Measurements from ENCODE around the gene TOP3B.

TOP3B gene

GRCh38 chr22:22019659-22020424 lies 37.3 kb upstream of the TOP3B start:
- Histone ChIP-seq H3K27ac (ENCODE audit: low read length) (no peak overlapping the region), H3K9me3 (replicated peaks; ENCODE audit: insufficient read depth, low read length) (no peaks in the 10 kb centered on the region), H3K36me3 (replicated peaks; ENCODE audit: insufficient read depth, low read length) (no peaks in the 10 kb centered on the region), H3F3A (ENCODE audit: insufficient read depth, low read length) (no peaks in the 10 kb centered on the region), H3K4me3 (ENCODE audit: low read length) (no peak overlapping the region), H3K27me3 (replicated peaks; ENCODE audit: insufficient read depth, low read length) (no peaks in the 10 kb centered on the region), H3K9ac (ENCODE audit: low read length) (no peak overlapping the region), H3K4me2 (ENCODE audit: low read depth, low read length) (no peak overlapping the region), H3K79me2 (ENCODE audit: low read length) (no peaks in the 10 kb centered on the region), H2AFZ (ENCODE audit: low read length) (no peak overlapping the region), H4K20me1 (ENCODE audit: insufficient read depth, low read length) (no peaks in the 10 kb centered on the region), H3K4me1 (ENCODE audit: low read length) (0 out of 2 replicates have a peak, but pooled peaks cover 3% of the 10 kb centered on the region), H3K9me2 (replicated peaks; ENCODE audit: insufficient read depth, low read length) (no peaks in the 10 kb centered on the region)
- no peak for DNase-seq
- TF ChIP-seq EZH2phosphoT487 (IDR thresholded peaks at IDR 0.05; ENCODE audit: low read length) (no peak), EZH2 (optimal IDR thresholded peaks at IDR 0.05; ENCODE audit: low read depth, low read length) (no peak)
- TF ChIP-seq, protein P1, sequence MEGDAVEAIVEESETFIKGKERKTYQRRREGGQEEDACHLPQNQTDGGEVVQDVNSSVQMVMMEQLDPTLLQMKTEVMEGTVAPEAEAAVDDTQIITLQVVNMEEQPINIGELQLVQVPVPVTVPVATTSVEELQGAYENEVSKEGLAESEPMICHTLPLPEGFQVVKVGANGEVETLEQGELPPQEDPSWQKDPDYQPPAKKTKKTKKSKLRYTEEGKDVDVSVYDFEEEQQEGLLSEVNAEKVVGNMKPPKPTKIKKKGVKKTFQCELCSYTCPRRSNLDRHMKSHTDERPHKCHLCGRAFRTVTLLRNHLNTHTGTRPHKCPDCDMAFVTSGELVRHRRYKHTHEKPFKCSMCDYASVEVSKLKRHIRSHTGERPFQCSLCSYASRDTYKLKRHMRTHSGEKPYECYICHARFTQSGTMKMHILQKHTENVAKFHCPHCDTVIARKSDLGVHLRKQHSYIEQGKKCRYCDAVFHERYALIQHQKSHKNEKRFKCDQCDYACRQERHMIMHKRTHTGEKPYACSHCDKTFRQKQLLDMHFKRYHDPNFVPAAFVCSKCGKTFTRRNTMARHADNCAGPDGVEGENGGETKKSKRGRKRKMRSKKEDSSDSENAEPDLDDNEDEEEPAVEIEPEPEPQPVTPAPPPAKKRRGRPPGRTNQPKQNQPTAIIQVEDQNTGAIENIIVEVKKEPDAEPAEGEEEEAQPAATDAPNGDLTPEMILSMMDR (IDR thresholded peaks at IDR 0.05; ENCODE audit: low read length) = no peak

- H3K4me3 ChIP-seq (ENCODE audit: low read length) = no peak overlapping the region
- no peak overlapping the region for H2AFZ ChIP-seq (ENCODE audit: low read length)
- no peaks in the 10 kb centered on the region for H4K20me1 ChIP-seq (ENCODE audit: insufficient read depth, low read length)
- H3K4me2 ChIP-seq (ENCODE audit: low read depth, low read length) = no peak overlapping the region
- no peaks in the 10 kb centered on the region for H3K27me3 ChIP-seq (replicated peaks; ENCODE audit: insufficient read depth, low read length)
- no peaks in the 10 kb centered on the region for H3K79me2 ChIP-seq (ENCODE audit: low read length)
- no peaks in the 10 kb centered on the region for H3K36me3 ChIP-seq (replicated peaks; ENCODE audit: insufficient read depth, low read length)
- H3K4me1 ChIP-seq (ENCODE audit: low read length) = 0 out of 2 replicates have a peak, but pooled peaks cover 3% of the 10 kb centered on the region
- no peak for DNase-seq
- H3K9ac ChIP-seq (ENCODE audit: low read length) = no peak overlapping the region
- TF ChIP-seq EZH2phosphoT487 (IDR thresholded peaks at IDR 0.05; ENCODE audit: low read length) (no peak), EZH2 (optimal IDR thresholded peaks at IDR 0.05; ENCODE audit: low read depth, low read length) (no peak)
- TF ChIP-seq, protein P1 (IDR thresholded peaks at IDR 0.05; ENCODE audit: low read length) = no peak
- H3K9me3 ChIP-seq (replicated peaks; ENCODE audit: insufficient read depth, low read length) = no peaks in the 10 kb centered on the region
- no peaks in the 10 kb centered on the region for H3K9me2 ChIP-seq (replicated peaks; ENCODE audit: insufficient read depth, low read length)
- H3K27ac ChIP-seq (ENCODE audit: low read length) = no peak overlapping the region
- no peaks in the 10 kb centered on the region for H3F3A ChIP-seq (ENCODE audit: insufficient read depth, low read length)
These were observed 36.5 kb upstream of the TOP3B start for GRCh38 chr22:22018825-22019658.

DNA sequence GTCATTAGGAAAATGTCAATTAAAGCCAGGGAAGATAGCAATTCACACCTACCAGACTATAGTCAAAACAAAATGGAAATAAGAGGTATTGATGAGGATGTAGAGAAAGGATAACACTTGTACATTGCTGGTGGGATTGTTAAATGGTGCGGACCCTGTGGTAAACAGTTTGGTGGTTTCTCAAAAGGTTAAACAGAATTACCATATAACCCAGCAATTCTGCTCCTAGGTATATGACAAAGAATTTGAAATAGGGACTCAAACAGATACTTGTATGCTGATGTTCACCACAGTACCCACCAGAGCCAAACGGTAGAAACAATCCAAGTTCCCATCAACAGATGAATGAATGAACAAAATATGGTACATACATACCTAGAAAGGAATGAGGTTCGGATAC lies 33.0 kb upstream of the TOP3B start:
- Histone ChIP-seq H3K79me2 (ENCODE audit: low read length) (no peaks in the 10 kb centered on the region), H3K27me3 (replicated peaks; ENCODE audit: insufficient read depth, low read length) (no peaks in the 10 kb centered on the region)

More for the DNA sequence above, 33.0 kb upstream of the TOP3B start:
- Histone ChIP-seq H3F3A (ENCODE audit: insufficient read depth, low read length) (no peaks in the 10 kb centered on the region), H4K20me1 (ENCODE audit: insufficient read depth, low read length) (no peaks in the 10 kb centered on the region), H3K27ac (ENCODE audit: low read length) (no peak overlapping the region), H3K9me2 (replicated peaks; ENCODE audit: insufficient read depth, low read length) (no peaks in the 10 kb centered on the region), H3K36me3 (replicated peaks; ENCODE audit: insufficient read depth, low read length) (no peaks in the 10 kb centered on the region), H3K4me2 (ENCODE audit: low read depth, low read length) (no peak overlapping the region), H3K4me1 (ENCODE audit: low read length) (no peaks in the 10 kb centered on the region), H3K9me3 (replicated peaks; ENCODE audit: insufficient read depth, low read length) (no peaks in the 10 kb centered on the region), H3K9ac (ENCODE audit: low read length) (no peak overlapping the region), H3K4me3 (ENCODE audit: low read length) (no peak overlapping the region), H2AFZ (ENCODE audit: low read length) (no peak overlapping the region)
- no peak for DNase-seq
- no peak for TF ChIP-seq EZH2phosphoT487 (IDR thresholded peaks at IDR 0.05; ENCODE audit: low read length)
- TF ChIP-seq, protein P1 (IDR thresholded peaks at IDR 0.05; ENCODE audit: low read length) = no peak
- TF ChIP-seq EZH2 (optimal IDR thresholded peaks at IDR 0.05; ENCODE audit: low read depth, low read length) = no peak
